HepG2 (cell line): ENCODE results near the gene PRKCE. TPM values are rescaled to one million over a fixed set of nuclear protein-coding genes. Genes with fewer than 3 reads are reported as not detected.

Experiments used
- BRD4 ChIP-seq: sonication (generic); formaldehyde crosslinking; IDR thresholded peaks from 2 replicates; pipeline ENCODE4 v1.4.0; 2020; ENCODE audit warnings: missing genetic modification reagents
- MED8 ChIP-seq: sonication (generic); formaldehyde crosslinking; IDR thresholded peaks from 2 replicates; pipeline ENCODE4 v1.8.1; 2023; ENCODE audit warnings: mild to moderate bottlenecking, missing genetic modification reagents; ENCODE audit not compliant: insufficient replicate concordance
- PCBP2 ChIP-seq: fragments of 200-400 bp; formaldehyde crosslinking; optimal IDR thresholded peaks from 2 replicates; pipeline ENCODE3; 2018; ENCODE audit warnings: low read length, low read depth; ENCODE audit not compliant: poor library complexity, severe bottlenecking
- PHF5A ChIP-seq: IDR thresholded peaks from one replicate; pipeline ENCODE4 v1.6.1; 2018; ENCODE audit warnings: low read depth, missing genetic modification reagents; ENCODE audit not compliant: unreplicated experiment
- RAD51 ChIP-seq: fragments of 450-650 bp; IDR thresholded peaks from 2 replicates; pipeline ENCODE4 v1.6.1; 2016; ENCODE audit warnings: borderline replicate concordance
- SETDB1 ChIP-seq: sonication (generic); formaldehyde crosslinking; IDR thresholded peaks from 2 replicates; pipeline ENCODE4 v1.5.1; 2020; ENCODE audit warnings: missing genetic modification reagents, mild to moderate bottlenecking, borderline replicate concordance
- TP53 ChIP-seq: sonication (generic); formaldehyde crosslinking; conservative IDR thresholded peaks from 2 replicates; pipeline ENCODE4 v1.4.0; 2020; ENCODE audit warnings: missing genetic modification reagents
- ZKSCAN1 ChIP-seq: fragments of 150-350 bp; IDR thresholded peaks from 2 replicates; pipeline ENCODE4 v1.6.1; 2014; ENCODE audit warnings: low read length
- ZNF441 ChIP-seq: sonication (generic); formaldehyde crosslinking; IDR thresholded peaks from 2 replicates; pipeline ENCODE4 v1.7.0; 2021; ENCODE audit warnings: missing genetic modification reagents, borderline replicate concordance
- ZNF558 ChIP-seq: sonication (generic); formaldehyde crosslinking; IDR thresholded peaks from 2 replicates; pipeline ENCODE4 v1.9.0; 2022; ENCODE audit warnings: mild to moderate bottlenecking, missing genetic modification reagents, borderline replicate concordance
- ZNF615 ChIP-seq: sonication (generic); formaldehyde crosslinking; IDR thresholded peaks from 2 replicates; pipeline ENCODE4 v1.5.0; 2020; ENCODE audit warnings: mild to moderate bottlenecking, missing genetic modification reagents, borderline replicate concordance
- polyA plus RNA-seq, 8 experiments: library from polyadenylated mRNA; depleted of rRNA in 3 of 8; stranded (reverse) in 7 of 8; unstranded in 1 of 8; fragments of >200 nt; fragmentation: Illumina TruSeq in 4 of 8; extraction: Trizol in 4 of 8; gene quantifications; 2 replicates each; pipeline versions ENCODE4 v1.2.1 to v1.2.3, GENCODE V29; 2011 to 2016; ENCODE audit warnings: low read depth in 4 of 8, missing spikeins in 1 of 8, mixed read lengths in 1 of 8; ENCODE audit not compliant: insufficient read depth in 1 of 8
- total RNA-seq, 5 experiments: library from RNA; depleted of rRNA; stranded (reverse); fragments of >200 nt; fragmentation: Illumina TruSeq; extraction: Trizol; gene quantifications; 2 replicates each; pipeline ENCODE4 v1.2.3, GENCODE V29; 2016; ENCODE audit warnings: low read depth in 1 of 5
- TF ChIP-seq, protein P1 (sequence below): sonication (generic); formaldehyde crosslinking; IDR thresholded peaks from 2 replicates; pipeline ENCODE4 v1.5.0; 2020; ENCODE audit warnings: missing genetic modification reagents
- TF ChIP-seq, protein P2 (sequence below): IDR thresholded peaks from 2 replicates; pipeline ENCODE4 v1.6.1; 2016
- TF ChIP-seq, protein P3 (sequence below): IDR thresholded peaks from 2 replicates; pipeline ENCODE4 v1.6.1; 2016; ENCODE audit warnings: control low read depth
- TF ChIP-seq, protein P4 (sequence below): sonication (generic); formaldehyde crosslinking; IDR thresholded peaks from 2 replicates; pipeline ENCODE4 v1.4.0; 2020; ENCODE audit warnings: missing genetic modification reagents, borderline replicate concordance
- TF ChIP-seq, protein P5 (sequence below): sonication (generic); formaldehyde crosslinking; IDR thresholded peaks from 2 replicates; pipeline ENCODE4 v1.8.0; 2022; ENCODE audit warnings: missing genetic modification reagents, mild to moderate bottlenecking, borderline replicate concordance
- TF ChIP-seq, protein P6 (sequence below): sonication (generic); formaldehyde crosslinking; IDR thresholded peaks from 2 replicates; pipeline ENCODE4 v1.4.0; 2020; ENCODE audit warnings: missing genetic modification reagents, borderline replicate concordance

The PRKCE gene
- total and polyA plus RNA-seq, 2 of the 13 experiments (the other 11 are each of a cell fraction or from before 2014, with no cell fraction given) = 1.0 to 3.9 TPM

DNA sequence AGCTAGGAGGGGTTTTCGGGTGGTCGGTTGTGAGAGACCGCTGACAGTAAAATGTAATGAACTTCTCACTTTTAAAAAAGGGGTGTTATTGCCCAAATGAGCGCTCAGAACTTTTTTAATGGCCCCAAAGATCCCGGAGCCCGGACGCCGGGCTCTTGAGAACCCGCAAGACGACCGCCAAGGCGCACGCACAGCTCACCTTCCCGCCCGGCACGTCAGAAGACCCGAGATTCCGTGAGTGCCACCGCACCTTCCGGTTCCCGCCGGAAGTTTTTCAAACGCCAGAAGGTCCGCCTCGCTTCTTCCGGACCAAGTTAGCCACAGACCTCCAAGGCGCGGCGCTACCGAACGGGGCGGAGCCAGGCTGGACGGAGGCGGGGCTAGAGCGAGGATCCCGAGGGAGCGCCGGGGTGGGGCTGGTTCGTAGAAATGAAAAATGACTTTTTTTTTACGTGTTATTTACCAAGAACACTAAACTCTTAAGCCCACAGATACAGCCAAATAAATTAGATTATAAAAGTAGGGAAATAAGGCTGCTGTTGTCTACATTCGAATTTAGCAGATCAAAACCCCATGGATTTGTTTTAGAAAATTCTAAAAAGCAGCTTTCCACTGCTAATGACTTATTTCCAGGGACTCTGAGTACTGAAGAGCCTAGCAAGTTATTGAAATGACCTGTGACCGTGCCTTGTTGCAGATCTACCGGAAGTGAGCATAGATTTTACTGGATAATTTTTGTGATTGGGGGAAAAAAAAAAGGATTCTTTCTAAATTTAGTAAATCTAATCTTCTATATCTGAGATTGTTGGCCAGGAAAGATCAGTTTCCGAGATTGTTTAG is 40.2 kb upstream of the PRKCE start, which contains the start of gene SRBD1 (continued):
- TF ChIP-seq, protein P1, sequence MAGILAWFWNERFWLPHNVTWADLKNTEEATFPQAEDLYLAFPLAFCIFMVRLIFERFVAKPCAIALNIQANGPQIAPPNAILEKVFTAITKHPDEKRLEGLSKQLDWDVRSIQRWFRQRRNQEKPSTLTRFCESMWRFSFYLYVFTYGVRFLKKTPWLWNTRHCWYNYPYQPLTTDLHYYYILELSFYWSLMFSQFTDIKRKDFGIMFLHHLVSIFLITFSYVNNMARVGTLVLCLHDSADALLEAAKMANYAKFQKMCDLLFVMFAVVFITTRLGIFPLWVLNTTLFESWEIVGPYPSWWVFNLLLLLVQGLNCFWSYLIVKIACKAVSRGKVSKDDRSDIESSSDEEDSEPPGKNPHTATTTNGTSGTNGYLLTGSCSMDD (CRISPR knock-in tag) = no peak
- TF ChIP-seq PHF5A (CRISPR knock-in tag) = no peak
- TF ChIP-seq PCBP2 = no peak
- TF ChIP-seq, protein P2, sequence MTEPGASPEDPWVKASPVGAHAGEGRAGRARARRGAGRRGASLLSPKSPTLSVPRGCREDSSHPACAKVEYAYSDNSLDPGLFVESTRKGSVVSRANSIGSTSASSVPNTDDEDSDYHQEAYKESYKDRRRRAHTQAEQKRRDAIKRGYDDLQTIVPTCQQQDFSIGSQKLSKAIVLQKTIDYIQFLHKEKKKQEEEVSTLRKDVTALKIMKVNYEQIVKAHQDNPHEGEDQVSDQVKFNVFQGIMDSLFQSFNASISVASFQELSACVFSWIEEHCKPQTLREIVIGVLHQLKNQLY = peak; percentile 63
- no peak for TF ChIP-seq BRD4 (CRISPR knock-in tag)
- TF ChIP-seq ZKSCAN1 = no peak
- no peak for TF ChIP-seq ZNF441 (CRISPR knock-in tag)
- TF ChIP-seq, protein P3, sequence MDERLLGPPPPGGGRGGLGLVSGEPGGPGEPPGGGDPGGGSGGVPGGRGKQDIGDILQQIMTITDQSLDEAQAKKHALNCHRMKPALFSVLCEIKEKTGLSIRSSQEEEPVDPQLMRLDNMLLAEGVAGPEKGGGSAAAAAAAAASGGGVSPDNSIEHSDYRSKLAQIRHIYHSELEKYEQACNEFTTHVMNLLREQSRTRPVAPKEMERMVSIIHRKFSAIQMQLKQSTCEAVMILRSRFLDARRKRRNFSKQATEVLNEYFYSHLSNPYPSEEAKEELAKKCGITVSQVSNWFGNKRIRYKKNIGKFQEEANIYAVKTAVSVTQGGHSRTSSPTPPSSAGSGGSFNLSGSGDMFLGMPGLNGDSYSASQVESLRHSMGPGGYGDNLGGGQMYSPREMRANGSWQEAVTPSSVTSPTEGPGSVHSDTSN (CRISPR knock-in tag) = no peak
- no peak for TF ChIP-seq SETDB1 (CRISPR knock-in tag)
- 0 out of 2 replicates have a peak, but pooled peaks have one; percentile 27 for TF ChIP-seq TP53 (CRISPR knock-in tag)
- TF ChIP-seq, protein P4, sequence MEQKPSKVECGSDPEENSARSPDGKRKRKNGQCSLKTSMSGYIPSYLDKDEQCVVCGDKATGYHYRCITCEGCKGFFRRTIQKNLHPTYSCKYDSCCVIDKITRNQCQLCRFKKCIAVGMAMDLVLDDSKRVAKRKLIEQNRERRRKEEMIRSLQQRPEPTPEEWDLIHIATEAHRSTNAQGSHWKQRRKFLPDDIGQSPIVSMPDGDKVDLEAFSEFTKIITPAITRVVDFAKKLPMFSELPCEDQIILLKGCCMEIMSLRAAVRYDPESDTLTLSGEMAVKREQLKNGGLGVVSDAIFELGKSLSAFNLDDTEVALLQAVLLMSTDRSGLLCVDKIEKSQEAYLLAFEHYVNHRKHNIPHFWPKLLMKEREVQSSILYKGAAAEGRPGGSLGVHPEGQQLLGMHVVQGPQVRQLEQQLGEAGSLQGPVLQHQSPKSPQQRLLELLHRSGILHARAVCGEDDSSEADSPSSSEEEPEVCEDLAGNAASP (CRISPR knock-in tag) = peak; percentile 67
- no peak for TF ChIP-seq ZNF558 (CRISPR knock-in tag)
- TF ChIP-seq ZNF615 = no peak
- TF ChIP-seq, protein P5, sequence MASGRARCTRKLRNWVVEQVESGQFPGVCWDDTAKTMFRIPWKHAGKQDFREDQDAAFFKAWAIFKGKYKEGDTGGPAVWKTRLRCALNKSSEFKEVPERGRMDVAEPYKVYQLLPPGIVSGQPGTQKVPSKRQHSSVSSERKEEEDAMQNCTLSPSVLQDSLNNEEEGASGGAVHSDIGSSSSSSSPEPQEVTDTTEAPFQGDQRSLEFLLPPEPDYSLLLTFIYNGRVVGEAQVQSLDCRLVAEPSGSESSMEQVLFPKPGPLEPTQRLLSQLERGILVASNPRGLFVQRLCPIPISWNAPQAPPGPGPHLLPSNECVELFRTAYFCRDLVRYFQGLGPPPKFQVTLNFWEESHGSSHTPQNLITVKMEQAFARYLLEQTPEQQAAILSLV (CRISPR knock-in tag) = no peak; the same call in 1 of the 2 replicates
- TF ChIP-seq, protein P6, sequence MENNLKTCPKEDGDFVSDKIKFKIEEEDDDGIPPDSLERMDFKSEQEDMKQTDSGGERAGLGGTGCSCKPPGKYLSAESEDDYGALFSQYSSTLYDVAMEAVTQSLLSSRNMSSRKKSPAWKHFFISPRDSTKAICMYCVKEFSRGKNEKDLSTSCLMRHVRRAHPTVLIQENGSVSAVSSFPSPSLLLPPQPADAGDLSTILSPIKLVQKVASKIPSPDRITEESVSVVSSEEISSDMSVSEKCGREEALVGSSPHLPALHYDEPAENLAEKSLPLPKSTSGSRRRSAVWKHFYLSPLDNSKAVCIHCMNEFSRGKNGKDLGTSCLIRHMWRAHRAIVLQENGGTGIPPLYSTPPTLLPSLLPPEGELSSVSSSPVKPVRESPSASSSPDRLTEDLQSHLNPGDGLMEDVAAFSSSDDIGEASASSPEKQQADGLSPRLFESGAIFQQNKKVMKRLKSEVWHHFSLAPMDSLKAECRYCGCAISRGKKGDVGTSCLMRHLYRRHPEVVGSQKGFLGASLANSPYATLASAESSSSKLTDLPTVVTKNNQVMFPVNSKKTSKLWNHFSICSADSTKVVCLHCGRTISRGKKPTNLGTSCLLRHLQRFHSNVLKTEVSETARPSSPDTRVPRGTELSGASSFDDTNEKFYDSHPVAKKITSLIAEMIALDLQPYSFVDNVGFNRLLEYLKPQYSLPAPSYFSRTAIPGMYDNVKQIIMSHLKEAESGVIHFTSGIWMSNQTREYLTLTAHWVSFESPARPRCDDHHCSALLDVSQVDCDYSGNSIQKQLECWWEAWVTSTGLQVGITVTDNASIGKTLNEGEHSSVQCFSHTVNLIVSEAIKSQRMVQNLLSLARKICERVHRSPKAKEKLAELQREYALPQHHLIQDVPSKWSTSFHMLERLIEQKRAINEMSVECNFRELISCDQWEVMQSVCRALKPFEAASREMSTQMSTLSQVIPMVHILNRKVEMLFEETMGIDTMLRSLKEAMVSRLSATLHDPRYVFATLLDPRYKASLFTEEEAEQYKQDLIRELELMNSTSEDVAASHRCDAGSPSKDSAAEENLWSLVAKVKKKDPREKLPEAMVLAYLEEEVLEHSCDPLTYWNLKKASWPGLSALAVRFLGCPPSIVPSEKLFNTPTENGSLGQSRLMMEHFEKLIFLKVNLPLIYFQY (CRISPR knock-in tag) = no peak
- no peak for TF ChIP-seq RAD51
- TF ChIP-seq MED8 (CRISPR knock-in tag) = no peak
